H1 (cell line): ENCODE results near the gene COL1A1. TPM values are rescaled to one million over a fixed set of nuclear protein-coding genes. Genes with fewer than 3 reads are reported as not detected.
A peak's percentile ranks its signal among the peaks of the same experiment; 100 is the strongest.

Source experiments
- CTCF ChIA-PET: fragments of 300-600 bp; sonication (Branson Sonifier 250); formaldehyde crosslinking; loops from one replicate; lab custom pipeline; 2021; ENCODE audit not compliant: partially characterized antibody; lab: Charles Lee
- POLR2A ChIA-PET: fragments of 300-600 bp; sonication (Branson Sonifier 250); formaldehyde crosslinking; loops from one replicate; lab custom pipeline; 2021; ENCODE audit warnings: inconsistent platforms; ENCODE audit not compliant: partially characterized antibody; lab: Charles Lee
- DNase-seq, 2 experiments: peaks; one replicate each; pipeline versions ENCODE4 v3.0.0 to v3.0.0-alpha.2; 2010 to 2022; ENCODE audit warnings: low spot score in 2 of 2, low read depth in 1 of 2, mixed read lengths in 1 of 2
- FAIRE-seq: peaks from 2 replicates; lab custom pipeline; 2011; peaks lifted over from hg19 to GRCh38; lab: Jason Lieb, UNC
- H2AFZ ChIP-seq: 2 replicates; pipeline ENCODE4 v1.8.1; 2012; ENCODE audit warnings: low read length, inconsistent platforms
- H2AK5ac ChIP-seq: 2 replicates; pipeline ENCODE4 v1.6.1; 2013; ENCODE audit warnings: low read depth, low read length
- H2BK120ac ChIP-seq: replicated peaks from 2 replicates; pipeline ENCODE3; 2013; ENCODE audit warnings: low read depth, low read length, inconsistent platforms
- H2BK12ac ChIP-seq: 2 replicates; pipeline ENCODE4 v1.6.1; 2013; ENCODE audit warnings: low read depth, low read length
- H2BK15ac ChIP-seq: 2 replicates; pipeline ENCODE4 v1.6.1; 2013; ENCODE audit warnings: low read length
- H2BK20ac ChIP-seq: 2 replicates; pipeline ENCODE4 v1.6.1; 2013; ENCODE audit warnings: low read length
- H2BK5ac ChIP-seq: 2 replicates; pipeline ENCODE4 v1.6.1; 2013; ENCODE audit warnings: low read depth, low read length
- H3K14ac ChIP-seq: 2 replicates; pipeline ENCODE4 v1.6.1; 2013; ENCODE audit warnings: inconsistent platforms; ENCODE audit not compliant: insufficient read length
- H3K18ac ChIP-seq: 2 replicates; pipeline ENCODE4 v1.6.1; 2013; ENCODE audit warnings: low read length; ENCODE audit errors: extremely low read depth
- H3K23ac ChIP-seq: 2 replicates; pipeline ENCODE4 v1.6.1; 2013; ENCODE audit warnings: inconsistent platforms; ENCODE audit not compliant: insufficient read length
- H3K23me2 ChIP-seq: 2 replicates; pipeline ENCODE4 v1.6.1; 2013; ENCODE audit warnings: low read depth, low read length
- H3K27ac ChIP-seq: 2 replicates; pipeline ENCODE4 v1.6.1; 2011; ENCODE audit warnings: low read depth, low read length, inconsistent platforms
- H3K27me3 ChIP-seq, 4 experiments: replicated peaks in 1 of 4; 1 replicate in 1 of 4; 2 replicates in 3 of 4; pipeline versions ENCODE4 v1.6.1 to v1.8.1; 2011 to 2013; ENCODE audit warnings: low read length in 3 of 4, mild to moderate bottlenecking in 3 of 4, inconsistent platforms in 2 of 4, mixed read lengths in 2 of 4, moderate library complexity in 1 of 4; ENCODE audit not compliant: control insufficient read depth in 3 of 4, insufficient read depth in 3 of 4; ENCODE audit errors: extremely low read depth in 1 of 4
- H3K36me3 ChIP-seq, 4 experiments: 2 replicates each; pipeline versions ENCODE4 v1.6.1 to v1.8.1; 2011 to 2013; ENCODE audit warnings: mild to moderate bottlenecking in 4 of 4, low read length in 3 of 4, moderate library complexity in 2 of 4, control low read depth in 1 of 4, inconsistent platforms in 1 of 4; ENCODE audit not compliant: insufficient read depth in 4 of 4, control insufficient read depth in 2 of 4
- H3K4ac ChIP-seq: replicated peaks from 2 replicates; pipeline ENCODE3; 2013; ENCODE audit warnings: low read length, low read depth, mixed read lengths, inconsistent platforms; ENCODE audit not compliant: insufficient read length
- H3K4me1 ChIP-seq, 4 experiments: replicated peaks in 1 of 4; 1 replicate in 1 of 4; 2 replicates in 3 of 4; pipeline versions ENCODE4 v1.6.1 to v1.8.1; 2011 to 2013; ENCODE audit warnings: low read length in 3 of 4, inconsistent platforms in 2 of 4, mixed read lengths in 1 of 4; ENCODE audit not compliant: insufficient read depth in 4 of 4, control insufficient read depth in 3 of 4
- H3K4me2 ChIP-seq, 2 experiments: 2 replicates each; pipeline versions ENCODE4 v1.6.1 to v1.8.1; 2011 to 2013; ENCODE audit warnings: low read depth in 2 of 2, low read length in 2 of 2, control low read depth in 1 of 2, inconsistent platforms in 1 of 2, mild to moderate bottlenecking in 1 of 2; ENCODE audit not compliant: insufficient read depth in 1 of 2
- H3K4me3 ChIP-seq, 4 experiments: fragments of 200-600, 300-600 bp in 1 of 4; sonication (generic), shearing (Covaris generic), sonication (Bioruptor Twin) in 1 of 4; 2 replicates each; pipeline versions ENCODE4 v1.5.1 to v1.8.1; 2011 to 2016; ENCODE audit warnings: low read length in 4 of 4, low read depth in 3 of 4, control low read depth in 2 of 4, inconsistent platforms in 2 of 4, mild to moderate bottlenecking in 2 of 4, mixed read lengths in 1 of 4, moderate library complexity in 1 of 4; ENCODE audit not compliant: insufficient read depth in 2 of 4; ENCODE audit errors: extremely low read depth in 1 of 4
- H3K56ac ChIP-seq: replicated peaks from 2 replicates; pipeline ENCODE3; 2013; ENCODE audit warnings: low read depth, mild to moderate bottlenecking, mixed read lengths, low read length, inconsistent platforms; ENCODE audit not compliant: insufficient read length
- H3K79me1 ChIP-seq: 2 replicates; pipeline ENCODE4 v1.6.1; 2013; ENCODE audit warnings: low read depth, low read length, control low read depth
- H3K79me2 ChIP-seq, 2 experiments: 2 replicates each; pipeline versions ENCODE4 v1.6.1 to v1.8.1; 2012 to 2013; ENCODE audit warnings: low read length in 2 of 2, mild to moderate bottlenecking in 2 of 2, inconsistent platforms in 1 of 2; ENCODE audit not compliant: insufficient read depth in 2 of 2, control insufficient read depth in 1 of 2
- H3K9ac ChIP-seq, 4 experiments: replicated peaks in 1 of 4; 1 replicate in 1 of 4; 2 replicates in 3 of 4; pipeline versions ENCODE4 v1.6.1 to v1.8.1; 2011 to 2013; ENCODE audit warnings: low read depth in 3 of 4, low read length in 3 of 4, control low read depth in 2 of 4, mild to moderate bottlenecking in 2 of 4, moderate library complexity in 2 of 4, inconsistent platforms in 1 of 4; ENCODE audit errors: extremely low read depth in 1 of 4
- H3K9me3 ChIP-seq, 2 experiments: 2 replicates each; pipeline versions ENCODE4 v1.6.1 to v1.8.1; 2012 to 2013; ENCODE audit warnings: mild to moderate bottlenecking in 2 of 2, moderate library complexity in 2 of 2, control low read depth in 1 of 2, inconsistent platforms in 1 of 2, low read depth in 1 of 2, low read length in 1 of 2, mixed read lengths in 1 of 2; ENCODE audit not compliant: insufficient read depth in 2 of 2
- H4K20me1 ChIP-seq, 2 experiments: replicated peaks in 1 of 2; 2 replicates each; pipeline versions ENCODE3 to v1.8.1; 2011 to 2013; ENCODE audit warnings: inconsistent platforms in 2 of 2, low read length in 2 of 2, mild to moderate bottlenecking in 1 of 2; ENCODE audit not compliant: insufficient read depth in 2 of 2, control insufficient read depth in 1 of 2
- H4K5ac ChIP-seq: 2 replicates; pipeline ENCODE4 v1.6.1; 2013; ENCODE audit warnings: low read length, low read depth, mixed read lengths, inconsistent platforms; ENCODE audit not compliant: insufficient read length
- H4K8ac ChIP-seq: 2 replicates; pipeline ENCODE4 v1.8.0; 2013; ENCODE audit warnings: mild to moderate bottlenecking, moderate library complexity, low read length, inconsistent platforms; ENCODE audit not compliant: insufficient read depth; ENCODE audit errors: extremely low read depth
- H4K91ac ChIP-seq: replicated peaks from 2 replicates; pipeline ENCODE3; 2013; ENCODE audit warnings: low read length, mixed read lengths, inconsistent platforms; ENCODE audit not compliant: insufficient read length
- ASH2L ChIP-seq: fragments of 200-600, 300-600 bp; sonication (generic); IDR thresholded peaks from one replicate; pipeline ENCODE4 v1.7.1; 2017; ENCODE audit warnings: low read length
- BCL11A ChIP-seq, 2 experiments: IDR thresholded peaks; one replicate each; pipeline ENCODE4 v1.6.1; 2011; ENCODE audit warnings: low read depth in 2 of 2, low read length in 2 of 2, mild to moderate bottlenecking in 2 of 2
- CEBPB ChIP-seq: IDR thresholded peaks from 2 replicates; pipeline ENCODE4 v1.6.1; 2012; ENCODE audit warnings: low read depth, low read length
- CREB1 ChIP-seq: IDR thresholded peaks from 2 replicates; pipeline ENCODE4 v1.6.1; 2012; ENCODE audit warnings: inconsistent platforms
- EGR1 ChIP-seq: IDR thresholded peaks from 2 replicates; pipeline ENCODE4 v1.6.1; 2011; ENCODE audit warnings: low read depth, low read length, borderline replicate concordance
- FOSL1 ChIP-seq: IDR thresholded peaks from 2 replicates; pipeline ENCODE4 v1.6.1; 2011; ENCODE audit warnings: mild to moderate bottlenecking, low read depth, low read length, moderate library complexity; ENCODE audit not compliant: insufficient read depth
- HDAC2 ChIP-seq, 2 experiments: fragments of 300-600 bp in 1 of 2; sonication (generic) in 1 of 2; IDR thresholded peaks; 2 replicates each; pipeline ENCODE4 v1.6.1; 2011 to 2012; ENCODE audit warnings: low read depth in 2 of 2, low read length in 2 of 2, mild to moderate bottlenecking in 2 of 2, moderate library complexity in 2 of 2, borderline replicate concordance in 1 of 2, inconsistent platforms in 1 of 2
- JUN ChIP-seq: IDR thresholded peaks from 2 replicates; pipeline ENCODE4 v1.6.1; 2011; ENCODE audit warnings: low read depth, mild to moderate bottlenecking, improper control_type of control experiment, low read length
- KDM5A ChIP-seq: fragments of 200-600 bp; IDR thresholded peaks from 2 replicates; pipeline ENCODE4 v1.7.1; 2012; ENCODE audit warnings: mild to moderate bottlenecking, low read length, inconsistent platforms, mixed read lengths
- POLR2A ChIP-seq, 2 experiments: IDR thresholded peaks; 1 replicate in 1 of 2; 2 replicates in 1 of 2; pipeline ENCODE4 v1.6.1; 2011; ENCODE audit warnings: low read depth in 2 of 2, low read length in 2 of 2, mild to moderate bottlenecking in 2 of 2; ENCODE audit errors: control extremely low read depth in 1 of 2
- SP1 ChIP-seq: IDR thresholded peaks from 2 replicates; pipeline ENCODE4 v1.6.1; 2011; ENCODE audit warnings: low read depth, low read length
- TEAD4 ChIP-seq: IDR thresholded peaks from 2 replicates; pipeline ENCODE4 v1.6.1; 2012; ENCODE audit warnings: low read depth, low read length, inconsistent platforms, mixed read lengths
- WGBS, 2 experiments: shearing (Covaris generic) in 1 of 2; methylation state at CpG; one replicate each; pipeline versions ENCODE4 v1.1.6 to v1.1.7; 2013 to 2015; ENCODE audit warnings: low lambda C conversion rate in 2 of 2, mixed read lengths in 2 of 2, inconsistent platforms in 1 of 2, low coverage in 1 of 2, missing lambda C conversion rate in 1 of 2; ENCODE audit not compliant: insufficient replicate concordance in 2 of 2, insufficient coverage in 1 of 2, insufficient read length in 1 of 2; ENCODE audit errors: extremely low coverage in 1 of 2, missing lambda C conversion rate in 1 of 2; 5-methylcytosine and 5-hydroxymethylcytosine counted together
- polyA plus RNA-seq, 7 experiments: library from polyadenylated mRNA; depleted of rRNA in 3 of 7; stranded (reverse) in 5 of 7; unstranded in 2 of 7; fragments of >200 nt in 5 of 7; fragments of 200-250 nt in 2 of 7; gene quantifications; 1 replicate in 5 of 7; 2 replicates in 1 of 7; 4 replicates in 1 of 7; pipeline versions ENCODE4 v1.2.1 to v1.2.3, GENCODE V29; 2011 to 2013; ENCODE audit warnings: missing spikeins in 2 of 7, mixed read lengths in 2 of 7
- total RNA-seq: library from RNA; stranded (reverse); fragmentation: NEBNext Ultra II Directional; extraction: Animal tissue kit (Norgen Biotek cat#: 25700); gene quantifications from 2 replicates; pipeline ENCODE4 v1.2.1, GENCODE V29; 2021
- TF ChIP-seq, protein P1 (sequence below): IDR thresholded peaks from 2 replicates; pipeline ENCODE4 v1.6.1; 2012; ENCODE audit warnings: inconsistent platforms

COL1A1 gene
- total and polyA plus RNA-seq, 2 of the 8 experiments (the other 6 are each of a cell fraction or from before 2014, with no cell fraction given): 14.1 to 80.4 TPM

DNA sequence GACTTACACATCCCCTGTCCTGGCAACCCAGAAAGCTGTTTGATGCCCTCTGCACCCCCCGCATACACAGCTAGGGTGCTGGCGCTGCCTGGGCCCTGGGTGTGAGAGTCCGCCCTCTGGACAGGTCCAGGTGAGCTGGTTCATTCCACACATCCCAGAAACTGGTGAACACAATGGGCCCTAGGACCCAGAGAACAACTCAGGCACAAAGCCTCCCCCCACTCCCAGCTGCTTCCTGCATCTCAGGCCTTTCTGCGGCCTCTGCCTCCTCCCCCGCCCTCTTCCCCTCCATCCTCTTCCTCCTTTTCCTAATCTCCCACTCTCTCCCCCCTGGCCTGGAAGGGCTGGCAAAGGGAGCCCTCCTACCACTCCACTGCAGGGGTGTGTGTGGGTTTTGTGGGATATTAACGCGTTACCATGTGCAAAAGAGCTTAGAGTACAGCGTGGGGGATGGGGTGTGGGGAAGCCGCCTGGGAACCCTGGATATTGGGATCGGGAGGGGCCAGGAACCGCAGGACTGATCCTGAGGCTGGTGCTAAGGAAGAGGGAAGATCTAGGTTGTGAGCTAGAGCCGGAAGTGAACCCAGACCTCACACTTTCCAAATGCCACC is 49.4 kb downstream of the COL1A1 start:
- H4K20me1 ChIP-seq: peaks cover 5 to 6% of the 10 kb centered on the region in 2 experiments
- H3K36me3 ChIP-seq: no peaks in the 10 kb centered on the region
- ChIA-PET CTCF (interaction anchor here (0.8 to 21.5 kb wide), 17 partner anchors 9 to 246 kb away, joined by 3 to 299 read pairs (median 5); partner anchors contain the start of genes LRRC59, PDK2, SAMD14 and SGCA), POLR2A (interaction anchor here (0.6 to 2.6 kb wide), 17 partner anchors 9 to 294 kb away, joined by 3 to 25 read pairs (median 4); partner anchors contain the start of genes COL1A1, PDK2 and SAMD14)
- H3K4me3 ChIP-seq: peak overlapping the region; percentile 21 to 64 (median 52); a peak in 7 of 8 replicates
- peak overlapping the region; percentile 87 to 88 for H3K4me2 ChIP-seq
- no peak overlapping the region for H3K14ac ChIP-seq
- H3K23ac ChIP-seq: no peak overlapping the region
- H2BK12ac ChIP-seq: no peak overlapping the region
- peaks cover 2 to 17% (median 15%) of the 10 kb centered on the region in 4 experiments; a peak in 6 of 7 replicates for H3K27me3 ChIP-seq
- peak overlapping the region; percentile 93; the same call in 1 of the 2 replicates for H2BK5ac ChIP-seq
- H2BK120ac ChIP-seq: peak overlapping the region; percentile 73
- H3K27ac ChIP-seq: peak overlapping the region; percentile 30; the same call in 1 of the 2 replicates
- peaks cover 3% of the 10 kb centered on the region for H3K79me1 ChIP-seq
- no peaks in the 10 kb centered on the region for H3K9me3 ChIP-seq
- peak overlapping the region; percentile 76 for H3K4ac ChIP-seq
- no peak overlapping the region for H2AFZ ChIP-seq
- H3K9ac ChIP-seq: no peak overlapping the region
- 8% methylated on average over 12 of the region's 12 CpGs; no CpG with 5 or more reads in 1 of the 2 experiments for WGBS, 2 experiments
- H3K4me1 ChIP-seq: peaks cover 0 to 22% (median 15%) of the 10 kb centered on the region in 4 experiments; a peak in 6 of 7 replicates
- FAIRE-seq: no peak
- H4K8ac ChIP-seq: no peak overlapping the region
- peak in 1 of 2 experiments; percentile 85 for DNase-seq
- no peak overlapping the region for H2AK5ac ChIP-seq
- H3K79me2 ChIP-seq: no peaks in the 10 kb centered on the region
- no peak overlapping the region for H2BK15ac ChIP-seq
- peaks cover 30% of the 10 kb centered on the region for H3K23me2 ChIP-seq
- peak overlapping the region; percentile 94 for H3K18ac ChIP-seq
- peak overlapping the region; percentile 84 for H4K5ac ChIP-seq
- peak overlapping the region; percentile 66; the same call in 1 of the 2 replicates for H2BK20ac ChIP-seq
- peak overlapping the region; percentile 59 for H3K56ac ChIP-seq
- H4K91ac ChIP-seq: peak overlapping the region; percentile 79
- TF ChIP-seq JUN (no peak), CREB1 (peak; percentile 57; the same call in 1 of the 2 replicates), FOSL1 (peak; percentile 97), SP1 (peak; percentile 90), BCL11A (IDR thresholded peaks at IDR 0.05; ENCODE audit: low read depth in 2 of 2, low read length in 2 of 2) (no peak), TEAD4 (0 out of 2 replicates have a peak, but pooled peaks have one; percentile 21), EGR1 (peak; percentile 98), KDM5A (no peak), HDAC2 (IDR thresholded peaks at IDR 0.05; ENCODE audit: borderline replicate concordance in 1 of 2, low read depth in 2 of 2, low read length in 2 of 2) (peak; percentile 51 to 71; a peak in 1 of 4 replicates), POLR2A (IDR thresholded peaks at IDR 0.05; ENCODE audit: control extremely low read depth in 1 of 2, low read depth in 2 of 2, low read length in 2 of 2) (peak in 1 of 2 experiments; percentile 52; a peak in 1 of 3 replicates), ASH2L (peak; percentile 90), CEBPB (no peak)
- TF ChIP-seq, protein P1, sequence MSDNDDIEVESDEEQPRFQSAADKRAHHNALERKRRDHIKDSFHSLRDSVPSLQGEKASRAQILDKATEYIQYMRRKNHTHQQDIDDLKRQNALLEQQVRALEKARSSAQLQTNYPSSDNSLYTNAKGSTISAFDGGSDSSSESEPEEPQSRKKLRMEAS: peak; percentile 61
